Measurements from ENCODE around the gene EIF1AX. TPM values are rescaled to one million over a fixed set of nuclear protein-coding genes. Genes with fewer than 3 reads are reported as not detected.

Gene EIF1AX, protein sequence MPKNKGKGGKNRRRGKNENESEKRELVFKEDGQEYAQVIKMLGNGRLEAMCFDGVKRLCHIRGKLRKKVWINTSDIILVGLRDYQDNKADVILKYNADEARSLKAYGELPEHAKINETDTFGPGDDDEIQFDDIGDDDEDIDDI
- 60.0 TPM for total RNA-seq
- long read RNA-seq, full-length matches to known transcripts: 48 of 60 reads
- long read RNA-seq, partial matches to known transcripts: 5 of 60 reads
- long read RNA-seq, other reads (novel, unspliced or antisense): 7 of 60 reads

DNA sequence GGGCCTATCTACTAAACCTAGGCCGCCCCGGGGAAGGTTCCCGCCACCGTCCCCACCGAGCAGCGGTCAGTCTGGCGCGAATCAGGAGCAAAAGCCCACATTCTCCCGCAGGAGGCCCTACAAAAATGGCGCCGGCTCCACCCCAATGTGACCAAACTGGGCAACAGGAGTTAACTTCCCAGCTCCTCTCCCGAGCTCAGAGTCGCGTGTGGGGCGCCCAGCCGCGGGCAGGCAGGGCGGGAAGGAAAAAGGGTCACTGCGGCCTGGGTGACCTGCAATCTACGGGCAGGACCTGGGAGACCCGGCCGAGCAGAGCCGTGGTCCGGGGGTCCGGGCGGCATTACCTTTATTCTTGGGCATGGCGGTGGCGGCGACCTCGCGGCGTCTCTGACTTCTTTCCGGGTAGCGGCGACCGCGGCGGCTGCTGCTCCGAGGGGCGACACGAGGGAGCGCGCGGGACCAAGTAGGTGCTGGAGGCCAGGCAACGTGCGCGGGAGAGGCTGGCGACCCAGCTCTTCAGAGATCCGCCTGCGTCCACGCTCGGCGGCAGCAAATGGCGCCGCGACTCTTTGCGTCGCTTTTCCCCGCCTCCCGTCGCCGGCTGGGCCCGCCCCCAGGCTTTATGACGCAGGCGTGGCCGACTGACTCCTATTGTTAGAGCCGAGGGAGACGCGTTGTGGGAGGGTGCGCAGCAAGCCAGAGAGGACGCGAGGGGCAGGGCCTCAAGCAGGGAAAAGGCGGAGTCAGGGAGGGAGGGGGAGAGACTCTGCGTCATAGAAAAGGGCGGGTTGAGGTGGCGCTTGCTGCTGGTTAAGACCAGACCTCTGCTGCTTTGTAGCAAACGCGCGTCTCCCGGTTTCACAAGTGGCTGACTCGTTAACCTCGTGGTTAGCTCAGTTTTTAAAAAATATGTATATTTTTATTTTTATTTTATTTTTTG, at the start of gene EIF1AX:
TSS of gene EIF1AX (minus strand) at position 558 of the 940 bp plus-strand sequence. CDS start at position 360, 198 bp downstream.
- Histone ChIP-seq H3K27me3 (ENCODE audit: low read depth) (no peaks in the 10 kb centered on the region), H3K4me3 (peak within 1 kb of the TSS; percentile 72), H3K27ac (peak within 1 kb of the TSS; percentile 92), H3K9me3 (no peaks in the 10 kb centered on the region), H3K36me3 (peaks cover 21% of the 10 kb centered on the region), H3K4me1 (peaks cover 17% of the 10 kb centered on the region)
- intact Hi-C loops (cut with DNase I): no loop called here
- ATAC-seq (peak; percentile 99 to 100), DNase-seq (peak; percentile 96)
- TF ChIP-seq, protein P1, sequence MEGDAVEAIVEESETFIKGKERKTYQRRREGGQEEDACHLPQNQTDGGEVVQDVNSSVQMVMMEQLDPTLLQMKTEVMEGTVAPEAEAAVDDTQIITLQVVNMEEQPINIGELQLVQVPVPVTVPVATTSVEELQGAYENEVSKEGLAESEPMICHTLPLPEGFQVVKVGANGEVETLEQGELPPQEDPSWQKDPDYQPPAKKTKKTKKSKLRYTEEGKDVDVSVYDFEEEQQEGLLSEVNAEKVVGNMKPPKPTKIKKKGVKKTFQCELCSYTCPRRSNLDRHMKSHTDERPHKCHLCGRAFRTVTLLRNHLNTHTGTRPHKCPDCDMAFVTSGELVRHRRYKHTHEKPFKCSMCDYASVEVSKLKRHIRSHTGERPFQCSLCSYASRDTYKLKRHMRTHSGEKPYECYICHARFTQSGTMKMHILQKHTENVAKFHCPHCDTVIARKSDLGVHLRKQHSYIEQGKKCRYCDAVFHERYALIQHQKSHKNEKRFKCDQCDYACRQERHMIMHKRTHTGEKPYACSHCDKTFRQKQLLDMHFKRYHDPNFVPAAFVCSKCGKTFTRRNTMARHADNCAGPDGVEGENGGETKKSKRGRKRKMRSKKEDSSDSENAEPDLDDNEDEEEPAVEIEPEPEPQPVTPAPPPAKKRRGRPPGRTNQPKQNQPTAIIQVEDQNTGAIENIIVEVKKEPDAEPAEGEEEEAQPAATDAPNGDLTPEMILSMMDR (IDR thresholded peaks at IDR 0.05): no peak

DNA sequence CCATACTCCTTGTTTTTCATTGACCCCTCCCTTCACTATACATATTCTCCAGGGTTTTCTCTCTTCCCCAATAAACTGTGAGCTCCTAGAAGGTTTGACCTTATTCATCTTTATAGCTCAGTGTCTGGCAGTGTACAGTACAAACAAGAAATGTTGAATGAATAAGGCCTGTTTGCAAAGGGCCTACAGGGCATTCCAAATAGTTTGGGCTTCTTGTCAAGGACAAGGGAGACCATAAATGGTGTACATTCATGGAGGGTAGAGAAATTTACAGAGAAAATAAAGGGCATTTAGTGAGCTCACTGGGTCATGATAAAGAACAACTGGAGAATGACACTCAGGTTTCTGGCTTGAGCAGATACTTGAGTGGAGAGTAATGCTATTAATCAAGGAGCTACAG, 47.5 kb upstream of the EIF1AX start:
- Histone ChIP-seq H3K36me3 (peaks cover 60% of the 10 kb centered on the region), H3K9me3 (no peaks in the 10 kb centered on the region), H3K4me1 (no peaks in the 10 kb centered on the region), H3K27me3 (ENCODE audit: low read depth) (no peaks in the 10 kb centered on the region), H3K4me3 (no peak overlapping the region), H3K27ac (no peak overlapping the region)
- TF ChIP-seq, protein P1 (IDR thresholded peaks at IDR 0.05): no peak
- ATAC-seq (no peak), DNase-seq (no peak)
- intact Hi-C loops (cut with DNase I): no loop called here

DNA sequence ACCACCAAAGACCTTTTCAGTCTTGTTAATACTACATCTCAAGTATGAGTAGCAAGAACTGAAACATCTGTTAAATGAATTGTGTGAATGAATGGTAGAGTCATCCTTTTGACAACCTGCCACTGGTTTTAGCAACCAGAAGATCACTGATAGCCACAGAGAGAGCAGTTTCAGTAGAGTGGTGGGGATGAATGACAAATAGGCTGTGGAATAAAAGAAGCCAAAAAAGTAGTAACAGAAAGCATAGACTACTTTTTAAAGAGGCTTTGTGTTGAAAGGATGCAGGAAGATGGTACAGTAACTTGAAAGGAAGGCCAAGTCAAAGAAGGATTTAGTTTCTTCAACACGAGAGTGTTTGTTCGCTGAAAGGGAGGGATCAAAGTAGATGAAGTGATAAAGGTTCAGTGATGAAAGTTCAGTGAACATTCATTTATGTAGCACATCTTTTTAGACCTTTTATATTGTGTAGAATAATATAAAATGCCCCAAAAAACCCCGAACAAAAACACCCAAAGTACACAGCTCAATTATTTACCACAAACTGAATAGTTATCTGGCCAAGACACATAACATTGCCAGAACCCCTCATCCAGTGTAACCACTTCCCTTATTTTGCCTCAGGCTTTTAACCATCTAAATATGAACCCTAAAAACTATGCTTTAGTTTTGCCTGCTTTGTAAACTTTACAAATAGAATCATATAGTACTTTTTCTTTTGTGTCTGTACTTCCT, 40.1 kb upstream of the EIF1AX start:
- Histone ChIP-seq H3K9me3 (no peaks in the 10 kb centered on the region), H3K36me3 (peaks cover 43% of the 10 kb centered on the region), H3K27me3 (ENCODE audit: low read depth) (no peaks in the 10 kb centered on the region), H3K27ac (no peak overlapping the region), H3K4me3 (no peak overlapping the region), H3K4me1 (no peaks in the 10 kb centered on the region)
- intact Hi-C loops (cut with DNase I): no loop called here
- DNase-seq (no peak), ATAC-seq (no peak)
- TF ChIP-seq, protein P1 (IDR thresholded peaks at IDR 0.05): no peak

DNA sequence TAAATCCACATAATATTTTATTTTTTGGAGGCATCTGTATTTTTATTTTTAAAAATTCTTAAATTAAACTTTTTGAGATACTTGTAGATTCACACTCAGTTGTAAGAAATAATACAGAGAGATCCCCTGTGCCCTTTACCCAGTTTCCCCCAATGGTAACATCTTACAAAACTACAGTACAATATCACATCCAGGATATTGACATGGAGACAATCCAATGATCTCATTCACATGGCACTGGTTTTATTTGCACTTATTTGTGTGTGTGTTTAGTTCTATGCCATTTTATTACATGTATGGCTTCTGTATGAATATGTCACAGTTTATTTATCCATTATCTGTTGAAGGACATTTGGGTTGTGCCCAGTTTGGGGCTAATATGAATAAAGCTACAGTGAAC, 35.5 kb upstream of the EIF1AX start:
- ATAC-seq (no peak), DNase-seq (no peak)
- H3K4me3 ChIP-seq: no peak overlapping the region
- H3K27ac ChIP-seq: no peak overlapping the region
- TF ChIP-seq, protein P1 (IDR thresholded peaks at IDR 0.05): no peak
- no peaks in the 10 kb centered on the region for H3K9me3 ChIP-seq
- no peaks in the 10 kb centered on the region for H3K27me3 ChIP-seq (ENCODE audit: low read depth)
- H3K36me3 ChIP-seq: peaks cover 52% of the 10 kb centered on the region
- intact Hi-C loops (cut with DNase I): no loop called here
- H3K4me1 ChIP-seq: no peaks in the 10 kb centered on the region

DNA sequence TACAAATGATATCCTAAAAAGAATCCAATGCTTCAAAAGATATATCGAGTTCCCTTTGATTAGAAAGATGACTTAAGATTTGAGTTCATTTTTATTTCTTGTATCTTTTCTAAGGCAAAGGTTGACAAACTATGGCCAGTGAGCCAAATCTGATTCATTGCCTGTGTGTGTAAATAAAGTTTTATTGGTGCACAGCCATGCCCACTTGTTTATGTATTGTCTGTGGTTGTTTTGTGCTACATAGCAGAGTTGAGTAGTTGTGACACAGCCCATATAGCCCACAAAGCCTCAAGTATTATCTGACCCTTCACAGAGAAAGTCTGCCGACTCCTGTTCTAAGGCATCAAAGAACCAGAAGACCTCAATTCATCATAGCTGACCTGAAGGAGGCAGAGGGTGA, 32.2 kb upstream of the EIF1AX start:
- no peak for ATAC-seq
- Histone ChIP-seq H3K4me3 (no peak overlapping the region), H3K27me3 (ENCODE audit: low read depth) (no peaks in the 10 kb centered on the region), H3K36me3 (peaks cover 79% of the 10 kb centered on the region), H3K27ac (no peak overlapping the region), H3K9me3 (no peaks in the 10 kb centered on the region), H3K4me1 (no peaks in the 10 kb centered on the region)
- TF ChIP-seq, protein P1 (IDR thresholded peaks at IDR 0.05): no peak
- intact Hi-C loops (cut with DNase I): no loop called here
- no peak for DNase-seq

All from lower lobe of right lung (tissue), 2 donors.